HepG2 (cell line): Measurements from ENCODE around the gene KDM4F. TPM values are rescaled to one million over a fixed set of nuclear protein-coding genes. Genes with fewer than 3 reads are reported as not detected.

ENCODE experiments used
- DPF2 ChIP-seq: sonication (generic); formaldehyde crosslinking; IDR thresholded peaks from 2 replicates; pipeline ENCODE4 v1.4.0; 2020; ENCODE audit warnings: mild to moderate bottlenecking, low read depth, missing genetic modification reagents, borderline replicate concordance
- IRX3 ChIP-seq: sonication (generic); formaldehyde crosslinking; IDR thresholded peaks from 2 replicates; pipeline ENCODE4 v1.8.1; 2023; ENCODE audit warnings: mild to moderate bottlenecking, low read depth, missing genetic modification reagents, borderline replicate concordance
- MEIS2 ChIP-seq: sonication (generic); formaldehyde crosslinking; IDR thresholded peaks from 2 replicates; pipeline ENCODE4 v1.9.0; 2021; ENCODE audit warnings: mild to moderate bottlenecking, missing genetic modification reagents
- NR2F2 ChIP-seq: IDR thresholded peaks from 2 replicates; pipeline ENCODE4 v1.6.1; 2012; ENCODE audit warnings: low read depth, inconsistent platforms, borderline replicate concordance
- RFXAP ChIP-seq: sonication (generic); formaldehyde crosslinking; IDR thresholded peaks from 2 replicates; pipeline ENCODE4 v1.4.0; 2020; ENCODE audit warnings: missing genetic modification reagents, borderline replicate concordance
- RORA ChIP-seq: sonication (generic); formaldehyde crosslinking; IDR thresholded peaks from 2 replicates; pipeline ENCODE4 v1.5.0; 2020; ENCODE audit warnings: mild to moderate bottlenecking, missing genetic modification reagents, moderate library complexity
- SRY ChIP-seq: sonication (generic); formaldehyde crosslinking; IDR thresholded peaks from 2 replicates; pipeline ENCODE4 v1.8.0; 2022; ENCODE audit warnings: mild to moderate bottlenecking, missing genetic modification reagents
- ZKSCAN8 ChIP-seq: IDR thresholded peaks from 2 replicates; pipeline ENCODE4 v1.6.1; 2016; ENCODE audit warnings: borderline replicate concordance, missing genetic modification reagents, missing compliant biosample characterization
- ZNF235 ChIP-seq: sonication (generic); formaldehyde crosslinking; IDR thresholded peaks from 2 replicates; pipeline ENCODE4 v1.8.1; 2023; ENCODE audit warnings: mild to moderate bottlenecking, missing genetic modification reagents, borderline replicate concordance
- ZNF326 ChIP-seq: sonication (generic); formaldehyde crosslinking; IDR thresholded peaks from 2 replicates; pipeline ENCODE4 v1.4.0; 2020; ENCODE audit warnings: missing genetic modification reagents, borderline replicate concordance
- ZNF510 ChIP-seq: sonication (generic); formaldehyde crosslinking; IDR thresholded peaks from 2 replicates; pipeline ENCODE4 v1.4.0; 2020; ENCODE audit warnings: low read depth, mild to moderate bottlenecking, missing genetic modification reagents
- ZNF775 ChIP-seq: sonication (generic); formaldehyde crosslinking; IDR thresholded peaks from 2 replicates; pipeline ENCODE4 v1.4.0; 2020; ENCODE audit warnings: missing genetic modification reagents, mild to moderate bottlenecking, moderate library complexity, borderline replicate concordance
- polyA plus RNA-seq, 8 experiments: library from polyadenylated mRNA; depleted of rRNA in 3 of 8; stranded (reverse) in 7 of 8; unstranded in 1 of 8; fragments of >200 nt; fragmentation: Illumina TruSeq in 4 of 8; extraction: Trizol in 4 of 8; gene quantifications; 2 replicates each; pipeline versions ENCODE4 v1.2.1 to v1.2.3, GENCODE V29; 2011 to 2016; ENCODE audit warnings: low read depth in 4 of 8, missing spikeins in 1 of 8, mixed read lengths in 1 of 8; ENCODE audit not compliant: insufficient read depth in 1 of 8
- total RNA-seq, 5 experiments: library from RNA; depleted of rRNA; stranded (reverse); fragments of >200 nt; fragmentation: Illumina TruSeq; extraction: Trizol; gene quantifications; 2 replicates each; pipeline ENCODE4 v1.2.3, GENCODE V29; 2016; ENCODE audit warnings: low read depth in 1 of 5
- TF ChIP-seq, protein P1 (sequence below): sonication (generic); formaldehyde crosslinking; IDR thresholded peaks from 2 replicates; pipeline ENCODE4 v1.9.0; 2022; ENCODE audit warnings: missing genetic modification reagents, mild to moderate bottlenecking, borderline replicate concordance
- TF ChIP-seq, protein P2 (sequence below): sonication (generic); formaldehyde crosslinking; IDR thresholded peaks from 2 replicates; pipeline ENCODE4 v1.8.0; 2022; ENCODE audit warnings: mild to moderate bottlenecking, missing genetic modification reagents; ENCODE audit not compliant: insufficient replicate concordance
- TF ChIP-seq, protein P3 (sequence below): sonication (generic); formaldehyde crosslinking; conservative IDR thresholded peaks from 2 replicates; pipeline ENCODE4 v1.5.0; 2020; ENCODE audit warnings: missing genetic modification reagents
- TF ChIP-seq, protein P4 (sequence below): IDR thresholded peaks from 2 replicates; pipeline ENCODE4 v1.6.1; 2012; ENCODE audit warnings: inconsistent platforms
- TF ChIP-seq, protein P5 (sequence below): sonication (generic); formaldehyde crosslinking; IDR thresholded peaks from 2 replicates; pipeline ENCODE4 v1.4.0; 2020; ENCODE audit warnings: low read depth, missing genetic modification reagents
- TF ChIP-seq, protein P6 (sequence below): sonication (generic); formaldehyde crosslinking; IDR thresholded peaks from 2 replicates; pipeline ENCODE4 v1.8.0; 2023; ENCODE audit warnings: mild to moderate bottlenecking, missing genetic modification reagents

Gene KDM4F
- total and polyA plus RNA-seq, 2 of the 13 experiments (the other 11 are each of a cell fraction or from before 2014, with no cell fraction given): not detected

DNA sequence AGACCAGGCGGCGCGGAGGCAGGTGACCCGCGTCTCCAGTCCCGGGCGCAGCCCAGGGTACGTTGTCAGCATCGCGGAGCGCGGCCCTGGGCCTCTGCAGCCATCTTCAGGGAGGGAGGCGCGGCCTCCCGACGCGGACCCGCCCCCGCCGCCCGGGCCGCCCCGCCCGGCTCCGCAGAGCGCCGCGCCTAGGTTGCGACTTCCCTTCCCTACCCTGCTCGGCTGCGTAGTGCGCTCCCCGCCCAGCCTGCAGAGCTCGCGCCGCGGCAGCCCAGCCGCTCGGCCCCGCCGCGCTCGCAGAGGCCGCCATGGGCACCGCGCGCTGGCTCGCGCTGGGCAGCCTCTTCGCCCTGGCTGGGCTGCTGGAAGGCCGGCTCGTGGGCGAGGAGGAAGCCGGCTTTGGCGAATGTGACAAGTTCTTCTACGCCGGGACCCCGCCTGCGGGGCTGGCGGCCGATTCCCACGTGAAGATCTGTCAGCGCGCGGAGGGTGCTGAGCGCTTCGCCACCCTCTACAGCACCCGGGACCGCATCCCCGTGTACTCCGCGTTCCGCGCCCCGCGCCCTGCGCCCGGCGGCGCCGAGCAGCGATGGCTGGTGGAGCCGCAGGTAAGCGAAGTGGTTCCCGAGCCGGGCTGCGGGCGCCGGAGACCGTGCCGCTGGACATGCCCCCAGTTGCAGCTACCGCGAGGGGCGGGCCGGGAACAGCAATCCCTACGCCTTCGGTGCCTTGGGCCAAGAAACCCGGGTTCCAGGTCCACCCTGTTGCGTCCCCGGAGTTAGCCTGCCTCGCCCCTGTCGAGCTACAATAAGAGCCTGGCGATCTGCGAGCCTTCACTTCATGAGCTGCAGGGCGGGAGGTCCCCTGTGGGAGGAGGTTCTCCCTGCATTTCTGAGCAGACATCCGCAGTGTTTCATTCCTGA is 40.7 kb downstream of the KDM4F start, which contains the start of gene ENDOD1 (continued):
- no peak for TF ChIP-seq ZKSCAN8 (CRISPR knock-in tag)
- no peak for TF ChIP-seq RFXAP (CRISPR knock-in tag)
- TF ChIP-seq RORA (CRISPR knock-in tag): no peak
- no peak for TF ChIP-seq ZNF326
- TF ChIP-seq ZNF775 (CRISPR knock-in tag): no peak
- TF ChIP-seq DPF2 (CRISPR knock-in tag): no peak
- TF ChIP-seq SRY (CRISPR knock-in tag): no peak
- no peak for TF ChIP-seq IRX3 (CRISPR knock-in tag)
- TF ChIP-seq NR2F2: no peak
- TF ChIP-seq MEIS2: no peak
- TF ChIP-seq, protein P1, sequence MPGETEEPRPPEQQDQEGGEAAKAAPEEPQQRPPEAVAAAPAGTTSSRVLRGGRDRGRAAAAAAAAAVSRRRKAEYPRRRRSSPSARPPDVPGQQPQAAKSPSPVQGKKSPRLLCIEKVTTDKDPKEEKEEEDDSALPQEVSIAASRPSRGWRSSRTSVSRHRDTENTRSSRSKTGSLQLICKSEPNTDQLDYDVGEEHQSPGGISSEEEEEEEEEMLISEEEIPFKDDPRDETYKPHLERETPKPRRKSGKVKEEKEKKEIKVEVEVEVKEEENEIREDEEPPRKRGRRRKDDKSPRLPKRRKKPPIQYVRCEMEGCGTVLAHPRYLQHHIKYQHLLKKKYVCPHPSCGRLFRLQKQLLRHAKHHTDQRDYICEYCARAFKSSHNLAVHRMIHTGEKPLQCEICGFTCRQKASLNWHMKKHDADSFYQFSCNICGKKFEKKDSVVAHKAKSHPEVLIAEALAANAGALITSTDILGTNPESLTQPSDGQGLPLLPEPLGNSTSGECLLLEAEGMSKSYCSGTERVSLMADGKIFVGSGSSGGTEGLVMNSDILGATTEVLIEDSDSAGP: peak; percentile 52
- no peak for TF ChIP-seq ZNF235 (CRISPR knock-in tag)
- TF ChIP-seq, protein P2, sequence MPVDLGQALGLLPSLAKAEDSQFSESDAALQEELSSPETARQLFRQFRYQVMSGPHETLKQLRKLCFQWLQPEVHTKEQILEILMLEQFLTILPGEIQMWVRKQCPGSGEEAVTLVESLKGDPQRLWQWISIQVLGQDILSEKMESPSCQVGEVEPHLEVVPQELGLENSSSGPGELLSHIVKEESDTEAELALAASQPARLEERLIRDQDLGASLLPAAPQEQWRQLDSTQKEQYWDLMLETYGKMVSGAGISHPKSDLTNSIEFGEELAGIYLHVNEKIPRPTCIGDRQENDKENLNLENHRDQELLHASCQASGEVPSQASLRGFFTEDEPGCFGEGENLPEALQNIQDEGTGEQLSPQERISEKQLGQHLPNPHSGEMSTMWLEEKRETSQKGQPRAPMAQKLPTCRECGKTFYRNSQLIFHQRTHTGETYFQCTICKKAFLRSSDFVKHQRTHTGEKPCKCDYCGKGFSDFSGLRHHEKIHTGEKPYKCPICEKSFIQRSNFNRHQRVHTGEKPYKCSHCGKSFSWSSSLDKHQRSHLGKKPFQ (CRISPR knock-in tag): no peak
- TF ChIP-seq, protein P3, sequence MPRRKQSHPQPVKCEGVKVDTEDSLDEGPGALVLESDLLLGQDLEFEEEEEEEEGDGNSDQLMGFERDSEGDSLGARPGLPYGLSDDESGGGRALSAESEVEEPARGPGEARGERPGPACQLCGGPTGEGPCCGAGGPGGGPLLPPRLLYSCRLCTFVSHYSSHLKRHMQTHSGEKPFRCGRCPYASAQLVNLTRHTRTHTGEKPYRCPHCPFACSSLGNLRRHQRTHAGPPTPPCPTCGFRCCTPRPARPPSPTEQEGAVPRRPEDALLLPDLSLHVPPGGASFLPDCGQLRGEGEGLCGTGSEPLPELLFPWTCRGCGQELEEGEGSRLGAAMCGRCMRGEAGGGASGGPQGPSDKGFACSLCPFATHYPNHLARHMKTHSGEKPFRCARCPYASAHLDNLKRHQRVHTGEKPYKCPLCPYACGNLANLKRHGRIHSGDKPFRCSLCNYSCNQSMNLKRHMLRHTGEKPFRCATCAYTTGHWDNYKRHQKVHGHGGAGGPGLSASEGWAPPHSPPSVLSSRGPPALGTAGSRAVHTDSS: no peak
- TF ChIP-seq, protein P4, sequence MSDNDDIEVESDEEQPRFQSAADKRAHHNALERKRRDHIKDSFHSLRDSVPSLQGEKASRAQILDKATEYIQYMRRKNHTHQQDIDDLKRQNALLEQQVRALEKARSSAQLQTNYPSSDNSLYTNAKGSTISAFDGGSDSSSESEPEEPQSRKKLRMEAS: peak; percentile 56
- TF ChIP-seq, protein P5, sequence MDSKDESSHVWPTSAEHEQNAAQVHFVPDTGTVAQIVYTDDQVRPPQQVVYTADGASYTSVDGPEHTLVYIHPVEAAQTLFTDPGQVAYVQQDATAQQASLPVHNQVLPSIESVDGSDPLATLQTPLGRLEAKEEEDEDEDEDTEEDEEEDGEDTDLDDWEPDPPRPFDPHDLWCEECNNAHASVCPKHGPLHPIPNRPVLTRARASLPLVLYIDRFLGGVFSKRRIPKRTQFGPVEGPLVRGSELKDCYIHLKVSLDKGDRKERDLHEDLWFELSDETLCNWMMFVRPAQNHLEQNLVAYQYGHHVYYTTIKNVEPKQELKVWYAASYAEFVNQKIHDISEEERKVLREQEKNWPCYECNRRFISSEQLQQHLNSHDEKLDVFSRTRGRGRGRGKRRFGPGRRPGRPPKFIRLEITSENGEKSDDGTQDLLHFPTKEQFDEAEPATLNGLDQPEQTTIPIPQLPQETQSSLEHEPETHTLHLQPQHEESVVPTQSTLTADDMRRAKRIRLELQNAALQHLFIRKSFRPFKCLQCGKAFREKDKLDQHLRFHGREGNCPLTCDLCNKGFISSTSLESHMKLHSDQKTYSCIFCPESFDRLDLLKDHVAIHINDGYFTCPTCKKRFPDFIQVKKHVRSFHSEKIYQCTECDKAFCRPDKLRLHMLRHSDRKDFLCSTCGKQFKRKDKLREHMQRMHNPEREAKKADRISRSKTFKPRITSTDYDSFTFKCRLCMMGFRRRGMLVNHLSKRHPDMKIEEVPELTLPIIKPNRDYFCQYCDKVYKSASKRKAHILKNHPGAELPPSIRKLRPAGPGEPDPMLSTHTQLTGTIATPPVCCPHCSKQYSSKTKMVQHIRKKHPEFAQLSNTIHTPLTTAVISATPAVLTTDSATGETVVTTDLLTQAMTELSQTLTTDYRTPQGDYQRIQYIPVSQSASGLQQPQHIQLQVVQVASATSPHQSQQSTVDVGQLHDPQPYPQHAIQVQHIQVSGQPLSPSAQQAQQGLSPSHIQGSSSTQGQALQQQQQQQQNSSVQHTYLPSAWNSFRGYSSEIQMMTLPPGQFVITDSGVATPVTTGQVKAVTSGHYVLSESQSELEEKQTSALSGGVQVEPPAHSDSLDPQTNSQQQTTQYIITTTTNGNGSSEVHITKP (CRISPR knock-in tag): no peak
- no peak for TF ChIP-seq ZNF510 (CRISPR knock-in tag)
- TF ChIP-seq, protein P6, sequence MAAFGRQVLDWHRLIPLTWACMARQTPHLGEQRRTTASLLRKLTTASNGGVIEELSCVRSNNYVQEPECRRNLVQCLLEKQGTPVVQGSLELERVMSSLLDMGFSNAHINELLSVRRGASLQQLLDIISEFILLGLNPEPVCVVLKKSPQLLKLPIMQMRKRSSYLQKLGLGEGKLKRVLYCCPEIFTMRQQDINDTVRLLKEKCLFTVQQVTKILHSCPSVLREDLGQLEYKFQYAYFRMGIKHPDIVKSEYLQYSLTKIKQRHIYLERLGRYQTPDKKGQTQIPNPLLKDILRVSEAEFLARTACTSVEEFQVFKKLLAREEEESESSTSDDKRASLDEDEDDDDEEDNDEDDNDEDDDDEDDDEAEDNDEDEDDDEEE (CRISPR knock-in tag): no peak
